HCT116 (cell line): ENCODE data around the gene DAO. TPM values are rescaled to one million over a fixed set of nuclear protein-coding genes. Genes with fewer than 3 reads are reported as not detected.

Experiments used
- ATAC-seq: fragments of 200-7000 bp; cut with Tn5 transposase; 2 replicates; pipeline ENCODE4 v1.9.1; 2020; ENCODE audit warnings: mild to moderate bottlenecking, moderate library complexity
- BruUV-seq: library from RNA; stranded (reverse); fragments of 400-500 nt; replicated peaks from 2 replicates; lab custom pipeline; 2021; lab: Mats Ljungman, UMichigan
- CTCF ChIA-PET: fragments of 300-600 bp; sonication (Branson Sonifier 250); formaldehyde crosslinking; loops from one replicate; lab custom pipeline; 2021; ENCODE audit warnings: antibody characterized with exemption; lab: Charles Lee
- POLR2A ChIA-PET: fragments of 300-600, 350-600 bp; sonication (Branson Sonifier 250); formaldehyde crosslinking; loops from one replicate; lab custom pipeline; 2021; ENCODE audit warnings: antibody characterized with exemption; lab: Charles Lee
- RAD21 ChIA-PET, 2 experiments: fragments of 300-600 bp; sonication (Branson Sonifier 250); formaldehyde crosslinking; loops; one replicate each; lab custom pipeline; 2023; ENCODE audit warnings: low total read pairs in 2 of 2; ENCODE audit not compliant: uncharacterized antibody in 2 of 2, unreplicated experiment in 2 of 2, low non-redundant PET in 1 of 2; lab: Charles Lee
- DNase-seq: peaks from one replicate; pipeline ENCODE4 v3.0.0-alpha.2; 2010; ENCODE audit warnings: low read depth, low spot score
- H2AFZ ChIP-seq: fragments of 200-600 bp; shearing (Covaris generic), sonication (generic); 2 replicates; pipeline ENCODE4 v1.6.1; 2017; ENCODE audit warnings: low read depth, mixed run types, mixed read lengths, antibody characterized with exemption, low read length; ENCODE audit not compliant: poor library complexity, severe bottlenecking
- H3K27ac ChIP-seq: 2 replicates; pipeline ENCODE4 v1.5.1; 2012; ENCODE audit warnings: low read depth, low read length
- H3K27me3 ChIP-seq: fragments of 200-600 bp; sonication (generic); 2 replicates; pipeline ENCODE4 v1.6.1; 2016; ENCODE audit warnings: mixed run types, low read length, mixed read lengths; ENCODE audit not compliant: insufficient read depth
- H3K36me3 ChIP-seq, 2 experiments: fragments of 200-500 bp in 1 of 2; fragments of 200-600 bp in 1 of 2; sonication (Bioruptor generic) in 1 of 2; sonication (generic) in 1 of 2; 2 replicates each; pipeline versions ENCODE4 v1.5.1 to v1.6.1; 2014 to 2016; ENCODE audit warnings: low read length in 2 of 2, inconsistent platforms in 1 of 2, mixed read lengths in 1 of 2, mixed run types in 1 of 2; ENCODE audit not compliant: insufficient read depth in 2 of 2, control insufficient read depth in 1 of 2
- H3K4me1 ChIP-seq, 2 experiments: fragments of 200-600 bp in 1 of 2; sonication (generic) in 1 of 2; 2 replicates each; pipeline versions ENCODE4 v1.5.1 to v1.6.1; 2012 to 2017; ENCODE audit warnings: low read length in 2 of 2, inconsistent platforms in 1 of 2, mild to moderate bottlenecking in 1 of 2, mixed read lengths in 1 of 2, mixed run types in 1 of 2, moderate library complexity in 1 of 2; ENCODE audit not compliant: insufficient read depth in 2 of 2, control insufficient read depth in 1 of 2
- H3K4me2 ChIP-seq: fragments of 200-600 bp; sonication (generic); 2 replicates; pipeline ENCODE4 v1.6.1; 2017; ENCODE audit warnings: mixed run types, low read length, mixed read lengths
- H3K4me3 ChIP-seq, 2 experiments: fragments of 200-600 bp in 1 of 2; sonication (generic) in 1 of 2; replicated peaks in 1 of 2; 2 replicates each; pipeline ENCODE4 v1.5.1; 2011 to 2016; ENCODE audit warnings: low read length in 2 of 2, control low read depth in 1 of 2, low read depth in 1 of 2, mild to moderate bottlenecking in 1 of 2, mixed read lengths in 1 of 2, mixed run types in 1 of 2
- H3K79me2 ChIP-seq: fragments of 200-600 bp; sonication (generic); 2 replicates; pipeline ENCODE4 v1.6.1; 2017; ENCODE audit warnings: mild to moderate bottlenecking, mixed run types, low read length, moderate library complexity, mixed read lengths; ENCODE audit not compliant: insufficient read depth
- H3K9ac ChIP-seq: fragments of 200-600 bp; sonication (generic); 2 replicates; pipeline ENCODE4 v1.6.1; 2016; ENCODE audit warnings: low read length, mixed read lengths
- H3K9me2 ChIP-seq: fragments of 200-600 bp; sonication (generic), shearing (Covaris generic); 2 replicates; pipeline ENCODE4 v1.6.1; 2017; ENCODE audit warnings: mixed run types, mild to moderate bottlenecking, moderate library complexity; ENCODE audit not compliant: insufficient read depth
- H3K9me3 ChIP-seq, 2 experiments: fragments of 200-500 bp in 1 of 2; fragments of 200-600 bp in 1 of 2; sonication (Bioruptor generic) in 1 of 2; sonication (generic) in 1 of 2; 2 replicates each; pipeline ENCODE4 v1.6.1; 2014 to 2017; ENCODE audit warnings: low read length in 2 of 2, mixed read lengths in 2 of 2, inconsistent platforms in 1 of 2, low read depth in 1 of 2, mild to moderate bottlenecking in 1 of 2, mixed run types in 1 of 2, moderate library complexity in 1 of 2; ENCODE audit not compliant: control insufficient read depth in 1 of 2, insufficient read depth in 1 of 2
- H4K20me1 ChIP-seq: fragments of 200-600 bp; sonication (generic), shearing (Covaris generic); 2 replicates; pipeline ENCODE4 v1.6.1; 2017; ENCODE audit warnings: mixed run types, mild to moderate bottlenecking, moderate library complexity; ENCODE audit not compliant: insufficient read depth
- ATF3 ChIP-seq: IDR thresholded peaks from 2 replicates; pipeline ENCODE4 v1.6.1; 2012
- CBX3 ChIP-seq: IDR thresholded peaks from 2 replicates; pipeline ENCODE4 v1.6.1; 2012; ENCODE audit warnings: low read depth
- CEBPB ChIP-seq: IDR thresholded peaks from 2 replicates; pipeline ENCODE4 v1.6.1; 2012; ENCODE audit warnings: low read depth
- EGR1 ChIP-seq: IDR thresholded peaks from 2 replicates; pipeline ENCODE4 v1.6.1; 2012; ENCODE audit warnings: low read depth
- ELF1 ChIP-seq: IDR thresholded peaks from 2 replicates; pipeline ENCODE4 v1.6.1; 2012; ENCODE audit warnings: low read depth, borderline replicate concordance
- EZH2 ChIP-seq: fragments of 200-600 bp; sonication (generic); IDR thresholded peaks from 2 replicates; pipeline ENCODE4 v1.6.1; 2017; ENCODE audit warnings: antibody characterized with exemption, mixed run types
- EZH2phosphoT487 ChIP-seq: fragments of 200-600 bp; IDR thresholded peaks from 2 replicates; pipeline ENCODE4 v1.6.1; 2018; ENCODE audit warnings: antibody characterized with exemption, borderline replicate concordance
- FOSL1 ChIP-seq: IDR thresholded peaks from 2 replicates; pipeline ENCODE4 v1.6.1; 2012; ENCODE audit warnings: low read depth
- MAX ChIP-seq: IDR thresholded peaks from 2 replicates; pipeline ENCODE4 v1.6.1; 2012
- POLR2A ChIP-seq: IDR thresholded peaks from 2 replicates; pipeline ENCODE4 v1.7.0; 2011; ENCODE audit warnings: borderline replicate concordance; ENCODE audit not compliant: insufficient read depth, insufficient read length; ENCODE audit errors: extremely low read depth
- RAD21 ChIP-seq: IDR thresholded peaks from 2 replicates; pipeline ENCODE4 v1.6.1; 2012; ENCODE audit warnings: low read depth, mild to moderate bottlenecking
- REST ChIP-seq: IDR thresholded peaks from 2 replicates; pipeline ENCODE4 v1.6.1; 2012; ENCODE audit warnings: low read depth
- SP1 ChIP-seq: IDR thresholded peaks from 2 replicates; pipeline ENCODE4 v1.6.1; 2012; ENCODE audit warnings: low read depth
- ZFX ChIP-seq: fragments of 450-650 bp; IDR thresholded peaks from 2 replicates; pipeline ENCODE4 v1.6.1; 2017
- intact Hi-C: fragments of 100-400 bp; cut with micrococcal nuclease; formaldehyde crosslinking; loops from 2 replicates; pipeline ENCODE4 v1.10.0; 2022
- total RNA-seq: library from RNA; stranded (reverse); gene quantifications from one replicate; pipeline ENCODE4 v1.2.1, GENCODE V29; 2021; ENCODE audit not compliant: unreplicated experiment
- TF ChIP-seq, protein P1 (sequence below): IDR thresholded peaks from 2 replicates; pipeline ENCODE4 v1.6.1; 2011; ENCODE audit warnings: mild to moderate bottlenecking, low read length, moderate library complexity; ENCODE audit not compliant: insufficient replicate concordance; ENCODE audit errors: extremely low read depth

The DAO gene
- total RNA-seq, 1 experiment from 2014 or later = not detected

- Histone ChIP-seq H3K27me3 (peaks cover 11% of the 10 kb centered on the region; the same call in 1 of the 2 replicates), H3K79me2 (no peaks in the 10 kb centered on the region), H3K36me3 (no peaks in the 10 kb centered on the region), H3K4me1 (no peaks in the 10 kb centered on the region), H4K20me1 (no peaks in the 10 kb centered on the region), H3K27ac (no peak overlapping the region), H3K4me2 (no peak overlapping the region), H3K9ac (no peak overlapping the region), H3K4me3 (no peak overlapping the region), H3K9me3 (no peaks in the 10 kb centered on the region; a peak in 1 of 4 replicates), H2AFZ (no peak overlapping the region), H3K9me2 (no peaks in the 10 kb centered on the region)
- no TSS peak for BruUV-seq
- TF ChIP-seq POLR2A (no peak), ATF3 (no peak), EZH2phosphoT487 (no peak), CEBPB (no peak), MAX (no peak), EGR1 (no peak), ZFX (no peak)
- ATAC-seq (no peak), DNase-seq (no peak)
- CTCF ChIA-PET = no interaction called here
- RAD21 ChIA-PET = no interaction called here
- POLR2A ChIA-PET = no interaction called here
- intact Hi-C loops = no loop called here
Measured at GRCh38 chr12:108895220-108895802, 15.4 kb downstream of the DAO start.

- no peak overlapping the region for H3K4me2 ChIP-seq
- no TSS peak for BruUV-seq
- POLR2A ChIA-PET = no interaction called here
- no peaks in the 10 kb centered on the region for H3K9me2 ChIP-seq
- H2AFZ ChIP-seq = no peak overlapping the region
- H3K79me2 ChIP-seq = no peaks in the 10 kb centered on the region
- H3K36me3 ChIP-seq = no peaks in the 10 kb centered on the region
- H3K27me3 ChIP-seq = peaks cover 15% of the 10 kb centered on the region; the same call in 1 of the 2 replicates
- ATAC-seq (no peak), DNase-seq (no peak)
- CTCF ChIA-PET = no interaction called here
- no peak overlapping the region for H3K4me3 ChIP-seq
- no peak overlapping the region for H3K27ac ChIP-seq
- TF ChIP-seq RAD21 (no peak), SP1 (no peak), REST (no peak), POLR2A (no peak), EZH2 (no peak), ELF1 (no peak), FOSL1 (no peak), CBX3 (no peak), EZH2phosphoT487 (no peak)
- TF ChIP-seq, protein P1, sequence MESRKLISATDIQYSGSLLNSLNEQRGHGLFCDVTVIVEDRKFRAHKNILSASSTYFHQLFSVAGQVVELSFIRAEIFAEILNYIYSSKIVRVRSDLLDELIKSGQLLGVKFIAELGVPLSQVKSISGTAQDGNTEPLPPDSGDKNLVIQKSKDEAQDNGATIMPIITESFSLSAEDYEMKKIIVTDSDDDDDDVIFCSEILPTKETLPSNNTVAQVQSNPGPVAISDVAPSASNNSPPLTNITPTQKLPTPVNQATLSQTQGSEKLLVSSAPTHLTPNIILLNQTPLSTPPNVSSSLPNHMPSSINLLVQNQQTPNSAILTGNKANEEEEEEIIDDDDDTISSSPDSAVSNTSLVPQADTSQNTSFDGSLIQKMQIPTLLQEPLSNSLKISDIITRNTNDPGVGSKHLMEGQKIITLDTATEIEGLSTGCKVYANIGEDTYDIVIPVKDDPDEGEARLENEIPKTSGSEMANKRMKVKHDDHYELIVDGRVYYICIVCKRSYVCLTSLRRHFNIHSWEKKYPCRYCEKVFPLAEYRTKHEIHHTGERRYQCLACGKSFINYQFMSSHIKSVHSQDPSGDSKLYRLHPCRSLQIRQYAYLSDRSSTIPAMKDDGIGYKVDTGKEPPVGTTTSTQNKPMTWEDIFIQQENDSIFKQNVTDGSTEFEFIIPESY = no peak
- H4K20me1 ChIP-seq = no peaks in the 10 kb centered on the region
- RAD21 ChIA-PET = no interaction called here
- intact Hi-C loops = no loop called here
- H3K4me1 ChIP-seq = no peaks in the 10 kb centered on the region
- H3K9me3 ChIP-seq = no peaks in the 10 kb centered on the region; a peak in 1 of 4 replicates
- no peak overlapping the region for H3K9ac ChIP-seq
Measured at GRCh38 chr12:108896336-108896735, 16.4 kb downstream of the DAO start.
